ENCODE data around the gene LEF1. TPM values are rescaled to one million over a fixed set of nuclear protein-coding genes. Genes with fewer than 3 reads are reported as not detected.

Gene LEF1
- 0.20 TPM in 1 of 2 replicates, not detected in the other for total RNA-seq

DNA sequence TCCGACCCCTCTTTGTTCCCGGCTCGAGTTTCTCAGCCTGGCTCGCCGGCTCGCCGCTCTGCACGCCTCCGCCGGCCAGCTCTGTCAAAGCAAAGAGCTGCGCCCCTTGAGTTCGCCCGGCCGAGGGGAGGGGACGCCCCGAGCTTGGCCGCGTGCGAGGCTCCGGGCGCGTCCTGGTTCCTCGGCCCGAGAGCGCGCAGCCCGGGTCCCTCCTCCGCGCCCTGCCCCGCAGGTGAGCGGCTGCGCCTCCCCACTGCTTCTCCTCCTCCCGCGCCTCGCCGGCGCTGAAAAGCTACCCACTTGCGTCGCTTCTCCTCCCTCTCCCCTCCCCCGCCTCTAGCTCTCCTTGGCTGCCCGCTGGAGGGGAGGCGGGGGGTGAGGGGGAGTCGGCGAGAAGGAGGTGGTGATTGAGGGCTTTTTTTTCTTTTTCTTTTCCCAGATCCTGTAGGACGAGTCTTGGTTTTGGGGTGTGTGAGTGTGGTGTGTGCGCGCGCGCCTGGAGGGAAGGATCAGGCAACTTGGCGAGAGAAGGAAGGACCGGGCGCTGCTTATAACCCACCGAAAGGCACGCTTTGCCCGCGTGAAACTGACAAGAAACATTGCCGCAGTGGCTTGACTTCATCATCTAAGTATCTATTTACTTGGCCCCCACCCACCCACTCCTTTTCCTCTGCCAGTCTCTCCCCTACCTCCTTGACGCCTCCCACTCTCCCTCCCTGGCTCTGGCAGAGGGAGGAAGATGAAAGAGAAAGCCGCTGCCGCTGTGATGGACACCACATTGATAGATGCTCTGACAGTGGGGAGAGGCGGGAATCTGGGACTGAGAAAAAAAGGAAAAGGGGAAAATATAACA, at the start of gene LEF1:
TSS of gene LEF1 (minus strand) at position 262 of the 853 bp plus-strand sequence. CDS start 1,165 bp downstream, outside the sequence.
- DNase-seq (ENCODE audit: low read depth in 2 of 2) = peak; percentile 33 to 39

DNA sequence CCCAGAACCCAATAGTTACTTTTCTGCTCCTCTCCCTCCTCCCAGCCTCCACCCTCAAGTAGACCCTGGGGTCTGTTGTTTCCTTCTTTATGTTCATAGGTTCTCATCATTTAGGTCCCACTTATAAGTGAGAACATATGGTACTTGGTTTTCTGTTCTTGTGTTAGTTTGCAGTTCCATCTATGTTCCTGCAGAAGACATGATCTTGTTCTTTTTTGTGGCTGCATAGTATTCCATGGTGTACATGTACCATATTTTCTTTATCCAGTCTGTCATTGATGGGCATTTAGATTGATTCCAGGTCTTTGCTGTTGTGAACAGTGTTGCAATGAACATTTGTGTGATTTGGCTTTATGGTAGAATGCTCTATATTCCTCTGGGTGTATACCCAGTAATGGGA, 47.8 kb upstream of the LEF1 start:
- DNase-seq (ENCODE audit: low read depth in 2 of 2) = no peak

DNA sequence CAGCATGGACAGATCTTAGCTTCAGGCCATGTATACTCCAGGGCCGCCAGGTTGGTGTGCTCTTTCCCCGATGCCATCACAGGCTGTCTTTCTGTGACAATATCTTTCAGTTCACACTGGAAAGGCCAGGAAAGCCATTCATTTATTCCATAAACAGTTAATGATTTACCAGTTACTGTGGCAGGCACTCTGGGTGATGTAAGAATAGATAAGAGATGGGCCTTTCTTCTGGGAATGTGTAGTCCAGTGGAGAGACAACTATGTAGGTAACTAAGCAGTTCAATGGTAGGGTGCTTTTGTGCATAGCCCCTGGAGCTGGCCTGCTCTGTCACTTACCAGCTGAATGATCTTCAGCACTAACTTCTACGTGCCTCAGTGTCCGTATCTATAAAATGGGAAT, 46.3 kb upstream of the LEF1 start:
- DNase-seq (ENCODE audit: low read depth in 2 of 2) = no peak

DNA sequence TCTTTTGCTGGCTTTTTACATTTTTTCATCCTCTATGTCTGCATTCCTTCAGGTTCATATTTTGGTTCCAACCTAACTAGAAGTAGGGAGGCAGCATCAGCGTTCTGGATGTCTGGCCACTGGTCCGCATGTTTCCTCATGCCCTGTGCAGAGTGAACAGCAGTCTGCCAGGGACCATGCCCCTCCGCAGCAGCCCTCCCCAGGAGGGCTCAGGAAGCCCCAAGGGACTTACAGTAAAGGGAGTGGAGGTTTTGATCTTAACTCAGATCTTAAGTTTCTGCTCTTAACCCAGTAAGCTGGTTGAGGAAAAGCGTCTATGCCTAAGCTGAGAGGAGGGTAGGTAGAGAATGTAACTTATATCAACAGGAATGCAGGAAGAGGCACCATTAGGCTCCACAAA, 45.0 kb upstream of the LEF1 start:
- no peak for DNase-seq (ENCODE audit: low read depth in 2 of 2)

DNA sequence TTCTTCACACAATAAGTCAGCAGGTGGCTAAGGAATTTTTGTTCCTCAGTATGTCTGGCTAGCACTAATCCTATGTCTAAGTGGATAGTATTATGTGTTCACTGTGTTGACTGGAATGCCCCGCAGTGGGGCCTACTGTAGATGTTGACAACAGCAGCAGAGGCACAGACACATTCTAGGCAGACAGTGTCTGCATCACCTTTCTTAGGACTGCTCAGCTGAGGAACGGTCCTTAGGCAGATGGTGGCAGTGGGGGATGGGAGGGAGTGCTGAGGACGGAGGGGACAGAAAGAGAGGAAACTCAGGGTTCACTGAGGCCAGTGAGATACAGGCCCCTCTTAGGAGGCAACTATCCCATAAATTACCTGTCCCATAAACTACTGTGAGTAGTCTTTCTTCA, 44.6 kb upstream of the LEF1 start:
- DNase-seq (ENCODE audit: low read depth in 2 of 2) = no peak

DNA sequence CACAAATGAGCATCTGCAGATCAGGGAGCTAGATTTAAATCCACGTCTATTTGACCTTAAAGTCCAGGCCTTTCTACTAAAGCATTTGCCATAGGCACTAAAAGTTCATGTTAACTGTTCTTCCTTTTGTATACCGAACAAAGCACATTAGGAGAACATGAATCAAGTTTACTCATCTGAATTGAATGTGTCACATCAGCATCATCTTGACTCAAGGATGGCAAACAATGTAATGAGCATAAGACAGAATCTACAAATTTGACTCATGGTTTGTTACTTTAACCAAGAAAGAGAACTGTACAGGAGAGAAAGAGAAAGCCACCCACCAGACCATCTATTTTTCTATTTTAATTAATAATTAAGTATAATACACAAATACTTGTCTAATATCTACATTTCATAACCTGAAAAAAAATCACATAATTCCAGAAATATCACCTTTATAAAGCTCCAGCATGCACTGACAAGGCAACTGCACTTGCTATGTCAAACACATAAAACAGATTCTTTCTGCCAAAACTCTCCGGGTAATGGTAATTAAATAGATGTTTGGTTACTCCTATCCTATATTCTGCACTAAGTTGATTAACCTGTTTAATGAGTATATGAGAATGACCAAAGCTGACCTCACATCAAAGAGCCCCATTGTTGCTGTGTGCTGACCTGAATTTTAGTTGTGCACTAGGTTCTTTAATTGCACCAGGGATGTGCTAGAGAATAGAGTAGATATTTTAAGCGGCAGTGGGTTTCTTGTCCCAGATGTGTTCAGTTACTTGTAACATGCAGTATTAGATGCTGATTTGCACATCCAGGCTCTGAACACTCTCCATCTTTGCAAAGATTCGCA, 42.5 kb upstream of the LEF1 start:
- no peak for DNase-seq (ENCODE audit: low read depth in 2 of 2)

DNA sequence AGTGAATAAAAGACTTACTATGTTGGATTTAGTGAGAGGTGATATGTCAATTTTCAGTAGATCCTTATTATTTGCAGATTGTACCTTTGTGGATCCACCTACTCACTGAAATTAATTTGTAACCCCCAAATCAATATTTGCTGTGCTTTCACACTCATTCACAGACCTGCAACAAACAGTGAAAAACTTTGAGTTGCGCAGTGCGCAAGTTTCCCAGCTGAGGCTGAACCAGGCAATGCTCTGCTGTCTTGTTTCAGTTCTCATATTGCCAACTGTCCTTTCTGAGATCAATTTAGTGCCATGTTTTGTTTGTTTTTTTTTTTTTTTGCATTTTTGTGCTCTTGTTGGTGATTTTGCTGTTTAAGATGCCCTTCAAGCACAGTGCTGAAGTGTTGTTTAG, 40.8 kb upstream of the LEF1 start:
- DNase-seq (ENCODE audit: low read depth in 2 of 2) = no peak

DNA sequence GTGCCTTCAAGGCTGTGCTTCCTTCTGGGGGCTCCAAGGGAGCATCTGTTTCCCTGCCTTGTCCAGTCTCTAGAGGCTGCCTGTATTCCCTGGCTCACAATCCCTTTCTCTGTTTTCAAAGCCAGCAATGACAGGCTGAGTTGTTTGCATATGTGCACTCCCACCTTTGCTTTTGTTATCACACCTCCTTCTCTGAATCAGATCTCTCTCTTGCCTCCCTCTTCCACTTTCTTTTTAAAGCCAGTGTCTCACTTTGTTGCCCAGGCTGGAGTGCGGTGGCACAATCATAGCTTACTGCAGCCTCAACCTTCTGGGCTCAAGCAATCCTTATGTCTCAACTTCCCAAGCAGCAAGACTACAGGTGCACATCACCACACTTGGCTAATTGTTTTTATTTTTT, 37.1 kb upstream of the LEF1 start:
- no peak for DNase-seq (ENCODE audit: low read depth in 2 of 2)

DNA sequence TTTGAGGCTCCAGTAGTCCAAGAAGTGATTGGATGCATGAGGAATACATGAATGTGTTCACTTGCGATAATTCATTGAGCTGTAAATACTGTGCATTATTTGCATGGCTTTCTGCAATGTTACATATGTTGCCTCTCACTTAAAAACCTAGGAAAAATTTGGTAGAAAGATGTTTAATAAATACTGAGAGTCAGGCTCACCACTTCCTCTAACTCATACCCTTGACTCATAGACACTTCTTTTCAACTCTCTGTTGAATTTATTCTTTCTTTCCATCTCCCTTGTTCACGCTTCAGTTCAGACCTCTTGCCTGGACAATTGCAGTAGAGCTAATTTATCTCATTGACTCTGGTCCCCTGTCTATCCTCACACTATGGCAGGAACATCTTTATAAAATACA, 35.8 kb upstream of the LEF1 start:
- DNase-seq (ENCODE audit: low read depth in 2 of 2) = no peak

DNA sequence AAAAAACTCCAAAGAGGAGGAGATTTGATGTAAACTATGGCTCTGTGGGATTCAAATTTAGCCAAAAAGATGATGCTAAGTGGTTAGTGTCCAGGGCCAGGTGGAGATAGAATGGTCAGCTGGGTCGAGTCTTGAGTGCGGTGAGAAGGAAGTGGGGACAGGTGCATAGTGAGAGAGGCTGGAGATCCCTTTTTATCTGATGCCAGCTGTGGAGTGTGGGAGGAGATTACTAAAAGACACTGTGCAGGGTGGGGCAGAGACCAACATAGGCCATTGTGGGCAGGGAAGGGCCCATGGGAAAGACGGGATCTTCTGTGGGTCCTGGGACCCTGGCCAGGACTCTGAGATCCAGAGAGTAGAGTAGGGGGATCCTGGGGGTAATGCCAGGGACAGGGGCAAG, 34.6 kb upstream of the LEF1 start:
- no peak for DNase-seq (ENCODE audit: low read depth in 2 of 2)

DNA sequence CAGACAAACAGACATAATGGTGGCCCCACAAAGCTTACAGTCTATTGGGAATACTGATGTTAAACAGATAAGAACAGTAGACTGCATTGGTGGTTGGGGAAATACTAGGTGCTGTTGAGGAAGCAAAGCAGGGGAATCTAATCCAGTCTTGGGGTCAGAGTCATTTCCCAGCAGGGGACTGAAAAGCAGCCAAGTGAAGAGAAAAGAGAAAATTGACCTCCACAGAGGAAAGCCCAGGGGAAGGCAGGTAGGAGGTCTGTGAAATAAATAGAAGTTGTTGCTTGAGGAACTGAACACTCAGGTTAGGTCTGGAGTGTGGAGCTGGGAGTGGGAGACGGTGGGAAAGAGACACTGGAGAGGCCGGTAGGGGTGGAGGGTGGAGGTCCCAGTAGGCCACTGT, 33.0 kb upstream of the LEF1 start:
- DNase-seq (ENCODE audit: low read depth in 2 of 2) = no peak

DNA sequence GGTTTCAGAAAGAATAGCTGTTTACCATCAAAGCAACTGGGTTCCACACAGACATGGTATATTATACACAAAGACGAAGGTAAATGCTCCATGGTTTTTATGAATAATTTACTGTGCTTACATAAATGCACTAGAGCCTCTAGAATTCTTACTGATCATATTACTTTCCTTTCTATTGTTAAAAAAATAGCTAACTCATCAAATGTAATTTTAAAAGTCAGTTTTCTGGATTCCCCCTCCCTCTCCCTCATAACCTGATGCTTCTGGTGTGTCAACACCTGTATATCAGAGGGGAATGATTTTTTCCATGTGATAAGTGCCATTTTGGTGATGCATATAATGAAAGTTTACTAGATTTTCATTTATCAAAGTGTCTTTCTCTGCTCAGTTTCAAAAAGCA, 31.1 kb upstream of the LEF1 start:
- DNase-seq (ENCODE audit: low read depth in 2 of 2) = no peak

DNA sequence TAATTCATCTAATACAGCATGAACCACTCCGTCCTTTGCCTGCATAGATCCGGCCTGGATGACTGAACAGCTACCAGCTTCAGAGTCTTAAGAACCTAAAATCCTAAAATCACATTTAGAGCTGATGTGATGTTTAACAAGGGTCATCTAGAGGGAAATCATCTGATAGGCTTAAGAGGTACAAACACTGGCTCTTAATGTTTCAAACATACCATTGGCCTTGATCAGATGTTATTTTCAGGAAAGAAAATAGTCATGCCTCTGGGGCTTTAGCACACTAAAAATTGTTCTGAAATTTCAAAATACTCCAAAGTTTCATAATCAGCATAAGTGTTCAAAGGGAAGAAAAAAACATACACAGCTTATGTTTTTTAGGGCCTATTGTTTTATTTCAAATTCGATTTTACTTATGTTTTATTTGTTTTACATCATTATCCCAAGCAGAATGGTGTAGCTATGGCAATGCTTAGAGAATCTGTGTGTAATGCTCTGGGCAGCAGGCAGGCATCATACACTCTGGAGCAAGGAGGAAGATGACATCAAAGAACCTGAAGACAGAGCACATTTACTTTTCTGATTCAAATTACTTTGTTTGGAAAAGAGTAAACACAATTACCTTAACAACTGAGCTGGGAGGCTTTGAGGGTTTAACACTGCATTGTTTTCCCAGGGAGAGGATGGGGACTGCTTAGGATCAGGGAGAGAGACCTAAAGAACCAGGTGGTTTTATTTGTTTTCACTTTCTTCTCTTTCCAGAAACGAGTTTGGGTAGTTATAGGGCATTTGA, 25.3 kb upstream of the LEF1 start:
- no peak for DNase-seq (ENCODE audit: low read depth in 2 of 2)

DNA sequence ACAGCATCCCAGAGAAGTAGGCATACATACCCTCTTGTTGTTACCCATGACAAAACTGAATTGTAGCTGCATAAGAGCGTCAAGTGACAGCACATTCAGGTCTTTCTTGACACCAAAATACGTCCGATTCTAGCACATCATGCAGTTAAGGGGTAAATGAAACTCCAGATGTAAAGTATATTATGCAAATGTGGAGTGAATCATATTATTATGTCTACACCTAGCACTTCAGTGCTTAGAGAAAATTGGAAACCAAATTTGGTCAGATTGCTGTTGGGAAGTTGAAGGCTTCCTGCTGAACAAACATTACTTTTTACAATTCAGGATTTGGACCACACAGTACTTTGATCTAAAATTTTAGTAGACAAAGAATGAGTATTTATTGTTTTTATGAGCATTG, 24.2 kb upstream of the LEF1 start:
- DNase-seq (ENCODE audit: low read depth in 2 of 2) = no peak

DNA sequence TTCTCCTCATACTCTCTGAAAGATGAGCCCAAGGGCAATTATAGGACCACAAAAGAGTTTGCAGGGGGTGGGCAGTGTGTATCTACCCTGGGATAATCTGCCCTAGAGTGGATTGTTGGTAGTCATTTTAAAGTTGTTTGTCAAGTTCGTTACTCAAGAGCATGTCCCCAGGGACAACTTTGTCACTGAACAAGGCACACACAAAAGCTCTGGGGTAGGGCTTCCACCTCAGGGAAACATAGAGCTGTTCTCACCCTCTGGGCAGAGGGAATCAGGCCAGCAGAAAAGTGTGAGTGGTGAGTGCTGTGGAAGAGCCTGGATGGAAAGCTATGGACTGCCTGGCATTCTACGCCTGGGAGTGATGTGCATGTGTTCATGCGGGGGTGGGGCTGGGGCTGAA, 23.3 kb upstream of the LEF1 start:
- no peak for DNase-seq (ENCODE audit: low read depth in 2 of 2)

DNA sequence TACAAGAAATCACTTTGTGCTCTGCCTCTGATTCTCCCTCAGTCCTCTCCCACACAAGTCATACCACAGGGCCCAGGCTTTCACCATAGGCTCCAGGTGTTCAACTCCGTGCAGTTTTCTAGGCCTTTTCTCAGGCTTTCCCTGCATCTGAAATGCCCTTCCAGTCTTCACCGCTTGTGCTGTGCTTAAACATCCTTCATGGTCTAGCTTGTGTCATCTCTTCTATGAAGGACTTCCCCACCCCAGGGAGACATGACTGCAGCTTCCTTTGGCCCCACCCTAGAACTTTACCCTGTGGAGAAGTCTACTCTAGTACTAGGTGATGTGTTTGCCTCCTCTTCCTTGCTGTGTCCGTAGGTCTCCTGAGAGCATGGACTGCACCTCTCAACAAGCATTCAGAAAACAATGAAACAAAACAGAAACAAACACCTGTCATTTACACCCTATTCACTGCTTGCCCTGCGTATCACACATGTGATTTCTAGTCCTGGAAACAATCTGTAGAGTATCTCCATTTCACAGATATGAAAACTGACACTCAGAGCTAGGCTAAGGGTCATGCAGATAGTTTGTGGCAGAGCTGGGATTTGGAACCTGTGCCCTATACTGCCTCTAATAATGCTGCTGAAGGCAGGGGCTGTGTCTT, 22.7 kb upstream of the LEF1 start:
- no peak for DNase-seq (ENCODE audit: low read depth in 2 of 2)

DNA sequence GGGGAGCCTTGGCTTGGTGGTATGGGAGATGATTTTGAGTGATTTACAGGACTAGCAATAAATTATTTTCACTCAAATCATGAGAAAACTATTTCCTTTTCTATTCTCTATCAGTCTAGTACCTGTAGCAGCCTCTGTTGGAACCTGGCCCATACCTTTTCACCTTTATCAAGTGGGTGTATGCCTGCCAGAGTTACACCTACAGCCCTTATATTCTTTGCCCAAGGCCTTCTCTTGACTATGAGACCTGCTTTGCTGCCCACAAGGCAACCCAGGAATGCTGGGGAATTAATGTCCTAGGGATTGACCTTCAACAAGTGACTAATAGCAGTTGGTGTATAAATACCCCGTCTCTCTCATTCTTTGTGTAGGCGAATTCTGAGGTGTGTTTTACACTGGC, 20.0 kb upstream of the LEF1 start:
- DNase-seq (ENCODE audit: low read depth in 2 of 2) = no peak

DNA sequence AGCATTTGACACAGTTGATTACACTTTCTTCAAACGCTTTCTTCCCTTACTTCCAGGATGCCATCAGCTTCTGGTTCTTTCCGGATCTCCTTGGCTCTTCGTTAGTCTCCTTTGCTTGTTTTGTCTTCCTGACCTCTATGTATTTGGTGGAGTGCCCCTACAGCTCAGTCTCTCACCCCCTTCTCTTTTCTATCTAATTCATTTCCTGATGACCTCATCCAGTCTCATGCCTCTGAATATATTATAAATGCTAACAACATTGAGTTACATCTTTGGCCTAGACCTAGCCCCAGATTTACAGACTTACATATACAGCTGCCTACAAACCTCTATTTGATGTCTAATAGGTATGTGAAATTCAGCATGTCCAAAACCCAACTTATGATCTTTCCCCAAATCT, 16.5 kb upstream of the LEF1 start:
- peak in 1 of 2 donors; percentile 17 for DNase-seq (ENCODE audit: low read depth in 2 of 2)

DNA sequence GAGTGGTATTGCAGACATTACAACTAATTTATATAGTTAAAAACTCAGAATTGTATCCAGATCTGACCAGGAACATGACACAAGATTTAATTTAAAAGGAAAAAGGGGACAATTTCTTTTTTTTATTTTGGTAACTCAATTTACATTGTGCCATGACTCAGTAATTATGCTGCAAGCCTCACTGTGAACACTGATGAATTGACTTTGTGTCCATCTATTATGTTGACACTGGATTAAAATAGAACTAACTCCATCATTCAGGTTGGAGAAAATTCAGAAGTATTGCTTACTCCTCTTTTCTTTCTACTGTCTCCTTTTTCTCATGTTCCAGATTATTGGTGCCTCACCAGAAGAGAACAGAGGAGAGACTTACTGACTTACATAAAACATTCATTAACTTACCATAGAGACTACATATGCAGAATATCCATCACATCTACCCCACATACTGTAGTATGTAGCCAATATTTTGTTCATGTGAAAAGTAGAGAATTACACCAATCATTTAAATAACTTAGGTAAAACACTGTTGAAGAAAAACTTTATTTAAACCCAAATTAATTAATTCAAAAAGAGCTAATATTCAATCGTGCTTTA, 15.8 kb upstream of the LEF1 start:
- no peak for DNase-seq (ENCODE audit: low read depth in 2 of 2)

DNA sequence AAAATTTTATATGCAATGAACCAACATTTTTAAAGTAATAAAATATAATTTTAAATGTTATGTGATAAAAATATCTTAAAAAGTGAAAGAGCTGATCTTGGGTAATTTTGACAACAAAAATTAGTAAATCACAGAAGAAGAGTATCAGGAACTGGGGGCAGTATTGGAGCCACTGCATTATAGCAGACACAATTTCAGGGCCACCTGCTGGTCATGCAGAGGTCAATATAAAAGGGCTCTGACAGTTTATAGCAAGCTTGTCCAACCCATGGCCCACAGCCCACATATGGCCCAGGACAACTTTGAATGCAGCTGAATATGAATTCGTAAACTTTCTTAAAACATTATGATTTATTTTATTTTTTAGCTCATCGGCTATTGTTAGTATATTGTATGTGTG, 13.0 kb upstream of the LEF1 start:
- no peak for DNase-seq (ENCODE audit: low read depth in 2 of 2)

DNA sequence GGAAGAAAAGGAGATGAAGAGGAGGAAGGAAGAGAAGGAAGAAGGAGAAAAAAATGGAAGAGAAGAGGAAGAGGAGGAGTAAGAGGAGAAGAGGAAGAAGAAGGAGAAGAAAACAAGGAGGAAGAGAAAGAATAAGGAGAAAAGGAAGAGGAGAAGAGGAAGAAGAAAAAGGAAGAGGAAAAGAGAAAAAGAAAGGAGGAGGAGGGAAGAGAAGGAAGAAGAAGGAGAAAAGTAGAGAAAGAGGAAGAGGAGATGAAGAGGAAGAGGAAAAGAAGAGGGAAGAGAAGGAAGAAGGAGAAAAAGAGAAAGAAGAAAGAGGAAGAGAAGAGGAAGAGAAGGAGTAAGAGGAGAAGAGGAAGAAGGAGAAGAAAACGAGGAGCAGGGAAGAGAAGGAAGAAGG, 11.8 kb upstream of the LEF1 start:
- no peak for DNase-seq (ENCODE audit: low read depth in 2 of 2)

Data from lung microvascular endothelial cell (primary cell).